GM19324 (cell line): Measurements from ENCODE around the gene ANKRD17.
A peak's percentile ranks its signal among the peaks of the same experiment; 100 is the strongest.
"Not testable (repeated sequence)": the region's sequence is repeated elsewhere in the genome, so short reads cannot be mapped to it uniquely, and the experiment has no call there.

Source experiments
- ATAC-seq: cut with Tn5 transposase; IDR thresholded peaks from one replicate; pipeline ENCODE4 v1.9.1; 2021; ENCODE audit warnings: mild to moderate bottlenecking, moderate library complexity; ENCODE audit not compliant: unreplicated experiment, low FRiP score

ANKRD17 gene

GRCh38 chr4:73258686-73259570 is at the start of gene ANKRD17:
ANKRD17 (minus strand) TSS chr4:73258798; CDS start chr4:73258668, 130 bp downstream.
- ATAC-seq, result peak; percentile 90

DNA sequence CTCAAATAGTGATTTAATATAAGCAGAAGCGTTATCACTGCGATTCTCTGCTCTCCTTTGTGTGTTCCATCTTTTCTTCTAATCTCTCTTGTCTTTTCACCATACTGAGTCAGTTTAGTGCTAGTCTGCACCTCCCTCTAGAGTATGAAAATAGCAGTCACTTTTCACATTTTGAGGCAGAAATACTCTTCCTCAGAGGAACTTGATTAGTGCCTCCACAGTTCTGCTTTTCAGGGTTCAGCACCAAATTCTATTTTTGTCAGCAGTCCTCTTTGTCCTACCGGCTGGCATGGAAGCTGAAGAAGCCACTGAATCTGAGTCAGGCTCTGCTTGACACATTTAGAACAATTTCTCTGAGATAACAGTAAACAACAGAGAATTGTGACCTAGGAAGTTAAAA is 49.7 kb upstream of the ANKRD17 start:
- ATAC-seq, result no peak

DNA sequence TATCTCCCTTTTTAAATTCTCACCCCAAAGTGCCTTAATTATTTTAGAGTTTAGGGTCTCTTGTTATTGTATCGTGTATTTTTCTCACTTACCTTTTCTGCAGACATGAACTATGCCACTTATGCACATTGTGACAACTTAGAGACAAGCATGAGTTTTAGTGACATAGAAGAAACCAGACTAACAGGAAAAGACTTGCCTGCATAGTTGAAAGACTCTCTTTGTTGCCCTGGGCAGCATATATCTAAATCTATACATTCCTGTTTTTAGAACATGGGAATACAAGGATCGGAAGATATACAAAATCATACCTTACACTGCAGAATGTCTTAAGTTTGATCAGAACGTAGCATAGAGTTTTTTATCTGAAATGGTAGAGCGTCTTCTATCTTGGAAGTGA is 45.1 kb upstream of the ANKRD17 start:
- ATAC-seq, result no peak

- no peak for ATAC-seq
Observed at GRCh38 chr4:73299548-73300280, 41.1 kb upstream of the ANKRD17 start.

- not testable (repeated sequence) for ATAC-seq
Observed at GRCh38 chr4:73292661-73293060, 34.1 kb upstream of the ANKRD17 start.

GRCh38 chr4:73281982-73282381 is 23.4 kb upstream of the ANKRD17 start:
- no peak for ATAC-seq

DNA sequence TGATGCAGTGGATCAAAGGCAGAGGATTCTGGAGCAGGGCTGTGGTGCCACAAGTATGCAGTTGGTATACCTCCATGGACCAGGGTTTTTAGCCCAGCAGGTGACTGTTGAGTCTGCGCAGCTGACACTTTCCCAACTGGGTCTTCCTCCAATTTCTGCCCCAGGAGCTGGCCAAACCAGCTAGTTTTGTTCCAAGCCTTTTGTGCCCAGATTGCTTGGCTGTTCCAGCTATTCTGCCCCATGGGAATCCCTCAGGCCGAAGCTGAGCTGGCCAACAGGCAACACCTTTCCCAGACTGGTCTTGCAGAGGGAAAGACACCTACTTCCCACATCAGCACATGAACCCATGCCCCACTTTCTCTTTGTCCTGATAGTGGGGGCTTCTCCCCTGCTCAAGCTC is 22.8 kb upstream of the ANKRD17 start:
- ATAC-seq, result no peak

DNA sequence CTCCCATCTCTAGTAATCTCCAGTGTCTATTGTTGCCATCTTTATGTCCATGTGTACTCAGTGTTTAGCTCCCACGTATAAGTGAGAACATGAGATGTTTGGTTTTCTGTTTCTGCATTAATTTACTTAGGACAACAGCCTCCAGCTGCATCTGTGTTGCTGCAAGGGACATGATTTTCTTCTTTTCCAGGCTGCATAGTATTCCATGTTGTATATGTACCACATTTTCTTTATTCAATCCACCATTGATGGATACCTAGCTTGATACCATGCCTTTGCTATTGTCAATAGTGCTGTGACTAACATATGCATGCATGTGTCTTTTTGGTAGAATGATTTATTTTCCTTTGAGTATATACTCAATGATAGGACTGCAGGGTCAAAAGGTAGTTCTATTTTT is 18.6 kb upstream of the ANKRD17 start:
- ATAC-seq, result no peak

GRCh38 chr4:73275318-73275654 is 16.7 kb upstream of the ANKRD17 start:
- no peak for ATAC-seq

DNA sequence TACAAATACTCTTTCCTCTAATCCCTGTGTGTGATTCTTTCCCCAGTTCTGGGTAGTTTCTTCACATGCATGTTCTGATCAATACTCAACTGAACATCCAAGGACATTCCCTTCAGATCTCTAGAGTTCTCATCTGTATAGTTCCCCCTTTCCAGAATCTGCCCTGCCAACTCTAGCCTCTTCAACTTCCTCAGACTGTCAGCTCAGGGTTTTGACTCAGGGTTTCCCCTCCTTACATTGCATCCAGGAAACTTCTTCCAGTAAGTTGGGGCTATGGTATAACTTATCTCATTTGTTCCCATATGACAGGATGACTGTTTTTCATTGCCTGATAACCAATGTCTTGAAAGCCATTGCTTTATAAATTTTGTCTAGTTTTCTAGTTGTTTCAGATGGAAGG is 14.2 kb upstream of the ANKRD17 start:
- ATAC-seq, result no peak

DNA sequence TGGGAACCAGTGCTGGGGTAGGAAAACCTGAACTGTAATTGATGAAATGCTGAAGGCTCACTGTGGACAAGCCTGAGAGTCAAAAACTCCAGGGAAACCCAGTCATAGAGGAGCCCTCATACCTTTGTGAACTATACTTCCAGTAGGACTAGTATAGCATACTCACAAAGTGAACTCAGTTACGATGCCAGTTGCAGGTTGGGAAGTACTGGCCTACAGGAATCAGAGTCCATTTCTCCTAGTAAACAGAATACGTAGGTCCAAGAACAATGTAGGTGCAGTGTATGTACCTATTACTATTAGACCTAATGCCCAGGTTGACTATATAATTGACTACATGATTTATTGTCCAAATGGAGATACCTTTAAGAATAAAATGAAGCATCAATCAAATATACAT is 8.5 kb upstream of the ANKRD17 start:
- ATAC-seq, result no peak

DNA sequence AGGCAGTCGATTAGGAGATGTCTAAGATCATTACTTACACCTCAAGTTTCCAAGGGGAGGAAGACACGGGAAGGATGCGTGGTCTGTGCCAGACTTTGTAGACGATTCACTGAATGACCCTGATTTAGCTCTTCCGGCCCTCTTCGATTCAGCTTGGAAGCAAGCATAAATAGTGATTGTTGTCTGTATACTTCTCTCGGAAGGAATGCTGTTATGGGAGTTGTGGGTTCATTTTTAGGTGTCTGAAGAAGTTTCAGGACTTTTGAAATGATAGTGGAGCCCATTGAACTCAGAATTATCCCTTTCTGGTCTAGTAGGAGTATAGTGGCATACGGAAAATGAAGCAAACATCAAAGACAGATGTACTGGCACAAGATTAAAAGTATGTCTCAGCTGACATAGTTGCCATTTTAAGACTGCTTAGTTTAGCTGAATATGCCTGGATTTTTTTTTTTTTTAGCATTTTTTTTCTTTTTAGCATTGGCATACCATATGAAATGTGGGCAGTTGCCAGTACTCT is 1.0 kb upstream of the ANKRD17 start:
- no peak for ATAC-seq

DNA sequence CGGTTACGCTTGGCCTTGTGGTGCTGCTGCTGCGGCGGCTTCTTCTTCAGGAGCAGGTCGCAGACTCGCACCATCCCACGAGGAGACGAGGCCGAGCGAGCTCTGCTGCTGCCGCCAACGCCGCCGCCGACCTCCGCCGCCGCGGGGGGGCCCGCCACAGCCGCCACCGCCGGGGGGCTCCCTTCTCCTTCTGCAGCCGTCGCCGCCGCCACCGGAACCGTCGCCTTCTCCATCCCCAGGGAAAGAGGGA is 237 bp downstream of the ANKRD17 start:
- peak; percentile 38 for ATAC-seq

DNA sequence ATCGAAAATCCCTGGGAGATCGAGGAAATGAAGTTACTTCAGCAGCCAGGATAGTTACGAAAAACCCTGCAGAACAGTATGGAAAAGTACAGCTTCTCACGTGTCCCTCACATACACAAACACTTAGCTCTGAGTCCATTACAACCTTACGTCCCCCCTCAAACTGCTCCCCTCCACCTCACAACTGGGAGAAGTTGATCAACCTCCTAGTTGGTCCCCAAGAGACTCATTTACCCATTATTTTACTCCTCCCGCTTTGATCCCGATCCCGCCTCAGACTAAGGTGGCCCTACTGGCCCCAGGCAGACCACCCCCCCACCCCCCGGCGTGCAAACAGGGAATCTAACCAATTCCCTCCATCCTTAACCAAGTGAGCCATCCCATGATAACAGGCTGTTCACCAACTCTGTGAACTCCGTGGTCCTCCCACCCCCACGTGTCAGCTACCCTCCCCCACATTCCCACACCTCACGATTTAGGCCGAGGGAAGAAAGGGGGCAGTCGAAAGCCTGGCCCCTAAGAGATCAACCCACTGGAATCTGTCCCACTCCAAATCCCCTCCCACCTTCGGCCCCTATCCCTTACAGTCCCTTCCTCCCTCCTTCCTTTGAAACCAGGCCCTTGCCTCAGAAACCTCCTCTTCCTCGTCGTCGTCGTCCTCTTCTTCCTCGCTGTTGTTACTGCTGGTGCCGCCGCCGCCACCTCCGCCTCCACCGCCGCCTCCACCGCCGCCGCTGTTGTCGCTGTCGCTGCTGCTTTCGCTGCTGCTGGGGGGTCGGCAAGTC is 755 bp downstream of the ANKRD17 start:
- no peak for ATAC-seq

DNA sequence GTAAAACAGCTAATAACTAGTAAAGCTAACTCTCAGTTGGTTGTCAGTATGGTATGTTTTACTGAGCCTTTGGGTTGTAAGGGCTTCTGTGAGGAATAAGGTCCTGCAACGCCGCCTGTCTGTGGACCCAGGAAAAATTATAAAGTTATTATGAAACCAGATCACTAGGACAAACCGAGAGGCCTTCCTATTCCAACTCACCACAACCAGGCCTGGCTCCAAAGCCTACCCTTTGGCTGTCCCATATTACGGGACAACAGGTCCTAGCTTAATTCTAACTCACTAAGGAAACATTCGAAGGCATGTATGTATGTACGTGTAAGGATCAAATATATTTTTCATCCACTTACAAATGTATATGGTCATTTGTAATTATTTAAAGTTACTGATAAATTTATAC is 1.4 kb downstream of the ANKRD17 start:
- no peak for ATAC-seq

DNA sequence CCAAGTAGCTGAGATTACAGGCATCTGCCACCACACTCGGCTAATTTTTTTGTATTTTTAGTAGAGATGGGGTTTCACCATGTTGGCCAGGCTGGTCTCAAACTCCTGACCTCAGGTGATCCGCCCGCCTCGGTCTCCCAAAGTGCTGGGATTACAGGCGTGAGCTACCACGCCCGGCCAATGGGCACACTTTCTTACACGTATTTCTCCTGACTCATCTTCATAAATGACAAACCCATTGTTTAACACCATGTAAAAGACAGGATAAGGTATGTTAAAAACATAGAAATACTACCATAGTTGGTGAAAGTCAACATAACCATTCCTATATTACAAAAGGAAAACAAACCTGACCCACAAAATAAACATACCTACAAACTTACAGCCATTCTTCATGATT is 2.8 kb downstream of the ANKRD17 start:
- not testable (repeated sequence) for ATAC-seq

DNA sequence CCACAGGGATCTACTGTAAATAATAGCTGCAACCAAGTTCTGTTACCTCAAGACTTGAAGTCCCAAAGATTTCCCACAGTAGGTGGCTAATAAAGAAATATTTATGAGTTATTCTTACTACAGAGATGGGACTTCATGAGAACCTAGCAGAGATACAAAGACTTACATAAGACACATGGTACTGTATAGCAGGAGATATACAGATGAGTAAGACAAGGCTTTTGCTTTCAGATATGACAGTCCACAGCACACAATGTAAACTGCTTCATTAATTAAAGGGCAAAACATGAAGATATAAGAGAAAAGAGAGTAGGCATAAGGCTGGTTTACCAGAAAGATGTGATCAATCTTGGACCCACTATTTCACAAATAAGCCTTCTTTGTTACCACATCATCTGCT is 6.6 kb downstream of the ANKRD17 start:
- no peak for ATAC-seq

DNA sequence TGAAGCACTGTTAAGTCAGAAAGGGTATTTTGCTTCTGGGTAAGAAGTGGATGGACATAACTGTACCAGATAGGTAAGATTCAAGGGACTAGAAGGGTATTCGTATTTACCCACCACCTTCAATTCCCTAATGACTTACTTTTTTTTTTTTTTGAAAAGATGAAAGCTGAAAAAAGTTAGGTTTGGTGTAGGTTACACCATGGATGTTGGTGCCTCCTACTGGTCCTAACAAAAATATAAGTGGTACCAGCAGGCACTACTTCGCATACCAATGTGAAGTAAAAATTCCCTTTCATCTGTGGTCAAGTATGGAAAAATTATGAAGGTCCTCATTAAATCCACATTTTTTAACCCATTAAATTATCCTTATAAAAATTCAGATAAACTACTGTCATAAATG is 7.2 kb downstream of the ANKRD17 start:
- ATAC-seq, result no peak

GRCh38 chr4:73250642-73251041 is 8.0 kb downstream of the ANKRD17 start:
- ATAC-seq, result no peak

- no peak for ATAC-seq
Observed at GRCh38 chr4:73248821-73249220, 9.8 kb downstream of the ANKRD17 start.

GRCh38 chr4:73248416-73248815 is 10.2 kb downstream of the ANKRD17 start:
- ATAC-seq, result no peak
